DOHH2 (cell line): Measurements from ENCODE around the gene MEGF11.

ENCODE experiments used
- EZH2phosphoT487 ChIP-seq: fragments of 200-600 bp; sonication (generic); IDR thresholded peaks from 2 replicates; pipeline ENCODE4 v1.6.1; 2017; ENCODE audit warnings: borderline replicate concordance, mild to moderate bottlenecking, antibody characterized with exemption, low read length, moderate library complexity, mixed read lengths
- TF ChIP-seq, protein P1 (sequence below): fragments of 200-600 bp; sonication (generic); IDR thresholded peaks from one replicate; pipeline ENCODE4 v1.5.1; 2014; ENCODE audit warnings: antibody characterized with exemption, mild to moderate bottlenecking, low read depth, low read length; ENCODE audit not compliant: poor library complexity, severe bottlenecking

DNA sequence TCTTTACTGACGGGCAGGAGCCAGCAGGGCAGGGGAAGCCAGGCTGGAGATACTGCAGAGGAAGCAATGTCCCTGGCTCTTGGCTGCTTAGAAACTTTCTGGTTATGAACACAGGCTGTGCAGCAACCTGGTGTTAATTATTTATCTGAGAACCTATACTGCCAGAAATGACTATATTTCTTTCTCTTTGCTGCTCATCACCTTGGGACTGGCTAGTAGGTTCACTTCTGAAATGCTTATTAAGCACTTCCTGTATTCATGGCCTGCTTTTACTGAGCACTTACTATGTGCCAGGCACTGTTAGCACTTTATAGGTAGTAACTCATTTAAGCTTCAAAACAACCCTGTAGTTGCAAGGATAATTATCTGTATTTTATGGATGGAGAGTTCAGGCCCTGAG lies 326.7 kb downstream of the MEGF11 start:
- TF ChIP-seq, protein P1, sequence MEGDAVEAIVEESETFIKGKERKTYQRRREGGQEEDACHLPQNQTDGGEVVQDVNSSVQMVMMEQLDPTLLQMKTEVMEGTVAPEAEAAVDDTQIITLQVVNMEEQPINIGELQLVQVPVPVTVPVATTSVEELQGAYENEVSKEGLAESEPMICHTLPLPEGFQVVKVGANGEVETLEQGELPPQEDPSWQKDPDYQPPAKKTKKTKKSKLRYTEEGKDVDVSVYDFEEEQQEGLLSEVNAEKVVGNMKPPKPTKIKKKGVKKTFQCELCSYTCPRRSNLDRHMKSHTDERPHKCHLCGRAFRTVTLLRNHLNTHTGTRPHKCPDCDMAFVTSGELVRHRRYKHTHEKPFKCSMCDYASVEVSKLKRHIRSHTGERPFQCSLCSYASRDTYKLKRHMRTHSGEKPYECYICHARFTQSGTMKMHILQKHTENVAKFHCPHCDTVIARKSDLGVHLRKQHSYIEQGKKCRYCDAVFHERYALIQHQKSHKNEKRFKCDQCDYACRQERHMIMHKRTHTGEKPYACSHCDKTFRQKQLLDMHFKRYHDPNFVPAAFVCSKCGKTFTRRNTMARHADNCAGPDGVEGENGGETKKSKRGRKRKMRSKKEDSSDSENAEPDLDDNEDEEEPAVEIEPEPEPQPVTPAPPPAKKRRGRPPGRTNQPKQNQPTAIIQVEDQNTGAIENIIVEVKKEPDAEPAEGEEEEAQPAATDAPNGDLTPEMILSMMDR: no peak
- TF ChIP-seq EZH2phosphoT487: no peak
